ENCODE measurements around the gene TUBB4B.

TUBB4B gene

DNA sequence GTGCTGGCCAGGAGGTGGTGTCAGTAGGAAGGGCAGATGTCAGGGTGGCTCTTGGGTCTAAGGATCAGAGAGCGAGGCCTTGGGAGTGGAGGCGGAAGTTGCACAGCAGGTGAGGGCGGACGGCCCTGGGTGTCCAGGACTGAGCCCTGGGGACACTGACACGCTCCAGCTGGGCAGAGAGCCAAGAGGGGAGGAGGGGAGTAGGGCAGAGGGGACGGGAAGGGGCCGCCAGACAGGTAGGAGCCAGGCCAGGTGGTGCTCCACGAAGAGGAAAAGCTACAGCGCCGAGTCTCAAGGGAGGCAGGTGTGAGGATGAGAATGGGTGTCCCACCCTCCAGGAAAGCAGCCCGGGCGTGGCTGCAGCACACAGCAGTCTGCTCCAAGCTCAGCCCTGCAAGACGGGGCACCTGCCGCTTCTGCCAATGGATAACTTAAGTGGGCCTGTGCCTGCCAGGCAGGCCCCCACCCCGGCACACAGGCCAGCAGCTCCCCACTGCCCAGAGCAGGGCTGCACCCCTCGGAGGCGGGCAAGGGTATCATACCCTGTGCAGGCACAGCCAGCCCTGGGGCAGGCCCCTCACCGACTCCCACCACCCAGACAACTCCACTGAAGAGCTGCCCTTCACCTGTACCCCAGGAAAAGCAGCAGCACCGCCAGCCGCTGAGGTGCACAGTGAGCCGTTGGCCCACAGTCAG lies 45.4 kb upstream of the TUBB4B start:
- H3K4me3 ChIP-seq (ENCODE audit: low read depth, low read length), result no peak overlapping the region

DNA sequence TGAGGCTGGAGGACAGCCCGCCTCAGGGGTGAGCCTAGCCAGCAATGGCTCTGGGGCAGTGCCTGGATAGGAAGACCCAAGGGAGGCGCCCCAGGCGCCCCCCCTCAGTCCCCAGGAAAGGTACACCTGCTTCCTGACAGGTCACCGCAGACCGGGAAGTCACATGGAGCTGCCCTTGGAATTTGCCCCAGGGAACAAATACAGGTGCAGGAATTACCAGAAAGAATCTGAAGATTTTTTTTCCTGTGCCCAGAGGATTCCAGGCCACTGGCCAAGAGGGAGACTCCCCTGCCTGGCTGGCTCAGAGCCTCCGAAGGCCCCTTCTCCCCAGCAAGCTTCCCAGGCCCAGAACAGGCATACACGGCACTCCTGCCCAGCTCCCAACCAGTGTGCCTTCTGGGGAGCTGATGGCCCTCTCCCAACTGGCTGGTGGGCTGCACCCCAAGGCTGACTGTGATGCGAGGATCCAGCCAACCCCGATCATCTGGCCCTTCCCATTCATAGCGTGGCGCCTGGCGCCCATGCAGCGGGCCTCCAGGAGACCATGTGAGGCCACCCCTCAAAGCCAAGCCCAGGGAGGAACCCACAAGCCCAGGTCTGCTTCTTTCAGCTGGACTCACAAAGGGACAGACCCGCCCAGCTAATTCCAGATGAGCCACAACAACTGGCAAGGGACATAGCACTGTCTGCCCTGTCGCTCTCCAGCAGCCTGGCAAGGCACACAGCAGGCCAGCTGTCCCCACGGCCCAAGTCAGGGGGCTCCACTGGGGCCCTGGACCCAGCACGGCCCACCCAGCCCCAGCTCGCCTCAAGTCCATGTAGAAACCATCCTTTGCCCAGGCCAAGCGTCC lies 42.8 kb upstream of the TUBB4B start:
- TF ChIP-seq, protein P1, sequence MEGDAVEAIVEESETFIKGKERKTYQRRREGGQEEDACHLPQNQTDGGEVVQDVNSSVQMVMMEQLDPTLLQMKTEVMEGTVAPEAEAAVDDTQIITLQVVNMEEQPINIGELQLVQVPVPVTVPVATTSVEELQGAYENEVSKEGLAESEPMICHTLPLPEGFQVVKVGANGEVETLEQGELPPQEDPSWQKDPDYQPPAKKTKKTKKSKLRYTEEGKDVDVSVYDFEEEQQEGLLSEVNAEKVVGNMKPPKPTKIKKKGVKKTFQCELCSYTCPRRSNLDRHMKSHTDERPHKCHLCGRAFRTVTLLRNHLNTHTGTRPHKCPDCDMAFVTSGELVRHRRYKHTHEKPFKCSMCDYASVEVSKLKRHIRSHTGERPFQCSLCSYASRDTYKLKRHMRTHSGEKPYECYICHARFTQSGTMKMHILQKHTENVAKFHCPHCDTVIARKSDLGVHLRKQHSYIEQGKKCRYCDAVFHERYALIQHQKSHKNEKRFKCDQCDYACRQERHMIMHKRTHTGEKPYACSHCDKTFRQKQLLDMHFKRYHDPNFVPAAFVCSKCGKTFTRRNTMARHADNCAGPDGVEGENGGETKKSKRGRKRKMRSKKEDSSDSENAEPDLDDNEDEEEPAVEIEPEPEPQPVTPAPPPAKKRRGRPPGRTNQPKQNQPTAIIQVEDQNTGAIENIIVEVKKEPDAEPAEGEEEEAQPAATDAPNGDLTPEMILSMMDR (IDR thresholded peaks at IDR 0.05; ENCODE audit: low read depth, low read length), result no peak
- peak overlapping the region; percentile 17; the same call in 1 of the 2 replicates for H3K4me3 ChIP-seq (ENCODE audit: low read depth, low read length)

More for the DNA sequence above, 45.4 kb upstream of the TUBB4B start:
- TF ChIP-seq, protein P1 (IDR thresholded peaks at IDR 0.05; ENCODE audit: low read depth, low read length), result no peak

- peak overlapping the region; percentile 58 for H3K4me3 ChIP-seq (ENCODE audit: low read depth, low read length)
- TF ChIP-seq, protein P1 (IDR thresholded peaks at IDR 0.05; ENCODE audit: low read depth, low read length), result no peak
These were observed 42.2 kb upstream of the TUBB4B start for GRCh38 chr9:137198902-137199283.

- TF ChIP-seq, protein P1 (IDR thresholded peaks at IDR 0.05; ENCODE audit: low read depth, low read length), result no peak
These were observed 41.5 kb upstream of the TUBB4B start for GRCh38 chr9:137199411-137200121.

DNA sequence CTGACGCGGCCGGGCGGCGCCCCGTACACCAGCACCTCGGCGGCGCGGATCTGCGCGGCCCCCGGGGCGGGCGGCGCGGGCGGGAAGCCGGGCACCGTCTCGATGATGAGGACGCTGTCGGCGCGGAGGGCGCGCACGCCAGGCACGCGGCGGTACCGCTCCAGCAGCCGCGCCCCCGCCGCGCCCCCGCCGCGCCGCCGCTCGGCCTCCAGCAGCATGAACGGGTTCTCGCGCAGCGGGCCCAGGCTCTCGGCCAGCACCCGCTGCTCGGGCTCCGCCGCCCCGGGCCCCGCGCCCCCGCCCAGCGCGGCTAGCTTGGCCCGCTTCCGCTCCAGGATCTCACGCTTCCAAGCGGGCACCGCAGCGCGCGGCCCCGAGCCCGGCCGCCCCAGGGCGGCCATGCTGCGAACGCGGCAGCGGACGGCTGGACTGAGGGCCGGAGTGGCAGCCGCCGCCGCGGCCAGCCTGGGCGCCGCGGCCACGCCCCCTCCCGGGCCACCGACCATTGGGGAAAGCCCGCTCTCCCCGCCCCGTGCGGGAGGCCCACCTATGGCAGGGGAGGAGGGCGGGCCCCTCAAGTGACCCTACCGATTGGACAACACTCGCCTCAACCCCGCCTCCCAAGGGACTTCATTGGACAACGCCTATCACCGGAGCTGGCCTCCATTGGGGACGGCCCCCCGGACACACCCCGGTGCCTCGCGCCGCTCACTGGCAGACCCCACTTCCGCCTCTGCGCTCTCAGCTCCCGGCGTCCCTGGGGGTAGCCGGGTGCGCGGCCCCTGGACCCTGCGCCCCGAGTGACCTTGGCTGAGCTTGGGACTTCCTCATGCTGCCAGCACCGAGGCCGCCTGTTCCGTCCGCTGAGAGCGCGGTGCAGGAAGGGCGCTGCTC lies 40.5 kb upstream of the TUBB4B start, which contains the start of gene TPRN:
Gene TPRN, minus strand, starts transcription at position 431 of the 894 bp plus-strand sequence. Its CDS starts 30 bp downstream, at position 401.
- TF ChIP-seq, protein P1 (IDR thresholded peaks at IDR 0.05; ENCODE audit: low read depth, low read length), result no peak
- peak within 1 kb of the TSS; percentile 71 for H3K4me3 ChIP-seq (ENCODE audit: low read depth, low read length)

More at GRCh38 chr9:137199411-137200121, 41.5 kb upstream of the TUBB4B start:
- H3K4me3 ChIP-seq (ENCODE audit: low read depth, low read length), result peak overlapping the region; percentile 58

DNA sequence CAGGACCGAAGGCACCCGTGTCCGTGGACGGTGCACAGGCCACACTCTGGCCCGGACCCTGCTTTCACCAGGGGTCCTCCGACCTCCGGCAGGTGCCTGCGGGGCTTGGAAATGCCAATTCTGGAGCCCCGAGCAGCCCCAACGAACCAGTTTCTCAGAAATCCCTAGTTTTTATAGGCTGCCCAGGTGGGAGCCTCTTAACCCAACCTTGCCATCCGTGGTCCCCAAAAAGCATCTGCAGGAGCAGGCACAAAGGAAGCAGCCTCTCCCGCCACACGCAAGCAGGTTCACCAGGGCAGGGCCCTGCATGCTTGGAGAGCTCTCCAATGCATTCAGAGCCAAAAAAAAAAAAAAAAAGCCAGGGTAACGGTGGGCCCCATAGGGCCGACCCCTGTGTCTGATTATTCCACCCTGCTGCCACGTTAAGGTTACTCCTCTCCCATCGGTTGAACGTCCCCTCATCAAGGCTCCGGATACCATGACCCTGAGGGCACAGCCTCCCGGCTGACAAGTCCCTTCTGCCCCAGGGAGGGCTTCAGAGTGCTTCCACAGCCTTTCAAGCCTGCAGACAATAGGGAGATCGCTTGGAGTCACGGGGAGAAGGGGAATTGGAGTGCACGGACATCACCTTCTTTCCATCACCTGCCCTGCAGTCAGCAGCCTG lies 39.8 kb upstream of the TUBB4B start:
- peak overlapping the region; percentile 71 for H3K4me3 ChIP-seq (ENCODE audit: low read depth, low read length)
- TF ChIP-seq, protein P1 (IDR thresholded peaks at IDR 0.05; ENCODE audit: low read depth, low read length), result no peak
